Astrocyte (in vitro differentiated cells and primary cell): Measurements from ENCODE around the gene TMOD1. TPM values are rescaled to one million over a fixed set of nuclear protein-coding genes. Genes with fewer than 3 reads are reported as not detected.

Experiments used
- DNase-seq: peaks from one replicate; pipeline ENCODE4 v3.0.0-alpha.2; 2010; ENCODE audit warnings: low read depth
- FAIRE-seq: peaks from 2 replicates; lab custom pipeline; 2011; peaks lifted over from hg19 to GRCh38; lab: Jason Lieb, UNC
- H2AFZ ChIP-seq: 2 replicates; pipeline ENCODE4 v1.6.0; 2012; ENCODE audit warnings: low read depth, low read length, inconsistent platforms
- H3K27ac ChIP-seq: 2 replicates; pipeline ENCODE4 v1.5.1; 2011; ENCODE audit warnings: low read depth, low read length, inconsistent platforms
- H3K27me3 ChIP-seq: 2 replicates; pipeline ENCODE4 v1.6.0; 2011; ENCODE audit warnings: low read length, inconsistent platforms; ENCODE audit not compliant: insufficient read depth
- H3K36me3 ChIP-seq: 2 replicates; pipeline ENCODE4 v1.5.1; 2011; ENCODE audit warnings: low read length, inconsistent platforms; ENCODE audit not compliant: insufficient read depth
- H3K4me1 ChIP-seq: 2 replicates; pipeline ENCODE4 v1.5.1; 2011; ENCODE audit warnings: low read length, inconsistent platforms; ENCODE audit not compliant: insufficient read depth
- H3K4me2 ChIP-seq: 2 replicates; pipeline ENCODE4 v1.6.0; 2012; ENCODE audit warnings: low read length, inconsistent platforms
- H3K4me3 ChIP-seq: 2 replicates; pipeline ENCODE4 v1.5.1; 2011; ENCODE audit warnings: low read depth, mild to moderate bottlenecking, low read length, inconsistent platforms; ENCODE audit not compliant: insufficient read depth
- H3K79me2 ChIP-seq: 2 replicates; pipeline ENCODE4 v1.6.0; 2012; ENCODE audit warnings: mild to moderate bottlenecking, low read length, inconsistent platforms; ENCODE audit not compliant: insufficient read depth
- H3K9ac ChIP-seq: 2 replicates; pipeline ENCODE4 v1.6.0; 2012; ENCODE audit warnings: mild to moderate bottlenecking, low read length, inconsistent platforms
- H3K9me3 ChIP-seq: 2 replicates; pipeline ENCODE4 v1.5.1; 2012; ENCODE audit warnings: low read depth, mild to moderate bottlenecking, low read length, inconsistent platforms; ENCODE audit not compliant: insufficient read depth
- H4K20me1 ChIP-seq: 2 replicates; pipeline ENCODE4 v1.6.0; 2012; ENCODE audit warnings: low read length, inconsistent platforms; ENCODE audit not compliant: insufficient read depth
- H3K27ac Mint-ChIP-seq: one replicate; pipeline ENCODE4 v1.8.0; 2021; ENCODE audit warnings: mild to moderate bottlenecking, mixed read lengths; ENCODE audit not compliant: unreplicated experiment
- H3K27me3 Mint-ChIP-seq: one replicate; pipeline ENCODE4 v1.8.0; 2021; ENCODE audit warnings: low read depth, mixed read lengths; ENCODE audit not compliant: unreplicated experiment
- H3K36me3 Mint-ChIP-seq: one replicate; pipeline ENCODE4 v1.8.0; 2021; ENCODE audit warnings: low read depth, mixed read lengths; ENCODE audit not compliant: unreplicated experiment
- H3K4me1 Mint-ChIP-seq: one replicate; pipeline ENCODE4 v1.8.0; 2021; ENCODE audit warnings: low read depth, mixed read lengths; ENCODE audit not compliant: unreplicated experiment
- H3K4me3 Mint-ChIP-seq: one replicate; pipeline ENCODE4 v1.8.0; 2021; ENCODE audit warnings: mild to moderate bottlenecking, moderate library complexity, mixed read lengths; ENCODE audit not compliant: unreplicated experiment
- H3K9me3 Mint-ChIP-seq: one replicate; pipeline ENCODE4 v1.8.0; 2021; ENCODE audit warnings: mild to moderate bottlenecking, mixed read lengths; ENCODE audit not compliant: unreplicated experiment
- EZH2 ChIP-seq: IDR thresholded peaks from 2 replicates; pipeline ENCODE4 v1.6.1; 2012; ENCODE audit warnings: mild to moderate bottlenecking, low read length, inconsistent platforms; ENCODE audit not compliant: insufficient read depth
- total RNA-seq: library from RNA; stranded (reverse); gene quantifications from 2 replicates; pipeline ENCODE4 v1.2.1, GENCODE V29; 2021
- TF ChIP-seq, protein P1 (sequence below): IDR thresholded peaks from 2 replicates; pipeline ENCODE4 v1.5.1; 2011; ENCODE audit warnings: low read depth, mild to moderate bottlenecking, inconsistent platforms, low read length, moderate library complexity; ENCODE audit not compliant: insufficient read depth

The TMOD1 gene
- total RNA-seq, 1 donor from 2014 or later = 0.48 TPM

- H3K27ac ChIP-seq = no peak overlapping the region
- DNase-seq (no peak), FAIRE-seq (no peak)
- no peak overlapping the region for H3K9ac ChIP-seq
- no peaks in the 10 kb centered on the region for H3K27me3 ChIP-seq
- H3K4me2 ChIP-seq = no peak overlapping the region
- H3K9me3 ChIP-seq = no peaks in the 10 kb centered on the region
- Mint-ChIP-seq H3K4me1 (no peaks in the 10 kb centered on the region), H3K27ac (no peak overlapping the region), H3K36me3 (no peaks in the 10 kb centered on the region), H3K4me3 (no peak overlapping the region), H3K27me3 (peaks cover 14% of the 10 kb centered on the region), H3K9me3 (peaks cover 2% of the 10 kb centered on the region)
- H3K4me3 ChIP-seq = no peak overlapping the region
- no peaks in the 10 kb centered on the region for H3K36me3 ChIP-seq
- no peaks in the 10 kb centered on the region for H4K20me1 ChIP-seq
- no peak for TF ChIP-seq EZH2
- TF ChIP-seq, protein P1, sequence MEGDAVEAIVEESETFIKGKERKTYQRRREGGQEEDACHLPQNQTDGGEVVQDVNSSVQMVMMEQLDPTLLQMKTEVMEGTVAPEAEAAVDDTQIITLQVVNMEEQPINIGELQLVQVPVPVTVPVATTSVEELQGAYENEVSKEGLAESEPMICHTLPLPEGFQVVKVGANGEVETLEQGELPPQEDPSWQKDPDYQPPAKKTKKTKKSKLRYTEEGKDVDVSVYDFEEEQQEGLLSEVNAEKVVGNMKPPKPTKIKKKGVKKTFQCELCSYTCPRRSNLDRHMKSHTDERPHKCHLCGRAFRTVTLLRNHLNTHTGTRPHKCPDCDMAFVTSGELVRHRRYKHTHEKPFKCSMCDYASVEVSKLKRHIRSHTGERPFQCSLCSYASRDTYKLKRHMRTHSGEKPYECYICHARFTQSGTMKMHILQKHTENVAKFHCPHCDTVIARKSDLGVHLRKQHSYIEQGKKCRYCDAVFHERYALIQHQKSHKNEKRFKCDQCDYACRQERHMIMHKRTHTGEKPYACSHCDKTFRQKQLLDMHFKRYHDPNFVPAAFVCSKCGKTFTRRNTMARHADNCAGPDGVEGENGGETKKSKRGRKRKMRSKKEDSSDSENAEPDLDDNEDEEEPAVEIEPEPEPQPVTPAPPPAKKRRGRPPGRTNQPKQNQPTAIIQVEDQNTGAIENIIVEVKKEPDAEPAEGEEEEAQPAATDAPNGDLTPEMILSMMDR = no peak
- H2AFZ ChIP-seq = no peak overlapping the region
- H3K79me2 ChIP-seq = no peaks in the 10 kb centered on the region
- H3K4me1 ChIP-seq = no peaks in the 10 kb centered on the region
These were observed 42.1 kb downstream of the TMOD1 start for GRCh38 chr9:97543561-97543960.

- Histone ChIP-seq H4K20me1 (no peaks in the 10 kb centered on the region), H3K9ac (no peak overlapping the region), H3K79me2 (no peaks in the 10 kb centered on the region), H2AFZ (no peak overlapping the region), H3K27me3 (no peaks in the 10 kb centered on the region), H3K9me3 (no peaks in the 10 kb centered on the region), H3K27ac (no peak overlapping the region), H3K4me2 (no peak overlapping the region), H3K4me3 (no peak overlapping the region), H3K4me1 (no peaks in the 10 kb centered on the region), H3K36me3 (no peaks in the 10 kb centered on the region)
- Mint-ChIP-seq H3K4me1 (no peaks in the 10 kb centered on the region), H3K4me3 (no peak overlapping the region), H3K27ac (no peak overlapping the region), H3K9me3 (peaks cover 4% of the 10 kb centered on the region), H3K27me3 (peaks cover 14% of the 10 kb centered on the region), H3K36me3 (no peaks in the 10 kb centered on the region)
- FAIRE-seq = no peak
- no peak for DNase-seq
- no peak for TF ChIP-seq EZH2
- TF ChIP-seq, protein P1 = no peak
These were observed 44.0 kb downstream of the TMOD1 start for GRCh38 chr9:97545486-97545885.

DNA sequence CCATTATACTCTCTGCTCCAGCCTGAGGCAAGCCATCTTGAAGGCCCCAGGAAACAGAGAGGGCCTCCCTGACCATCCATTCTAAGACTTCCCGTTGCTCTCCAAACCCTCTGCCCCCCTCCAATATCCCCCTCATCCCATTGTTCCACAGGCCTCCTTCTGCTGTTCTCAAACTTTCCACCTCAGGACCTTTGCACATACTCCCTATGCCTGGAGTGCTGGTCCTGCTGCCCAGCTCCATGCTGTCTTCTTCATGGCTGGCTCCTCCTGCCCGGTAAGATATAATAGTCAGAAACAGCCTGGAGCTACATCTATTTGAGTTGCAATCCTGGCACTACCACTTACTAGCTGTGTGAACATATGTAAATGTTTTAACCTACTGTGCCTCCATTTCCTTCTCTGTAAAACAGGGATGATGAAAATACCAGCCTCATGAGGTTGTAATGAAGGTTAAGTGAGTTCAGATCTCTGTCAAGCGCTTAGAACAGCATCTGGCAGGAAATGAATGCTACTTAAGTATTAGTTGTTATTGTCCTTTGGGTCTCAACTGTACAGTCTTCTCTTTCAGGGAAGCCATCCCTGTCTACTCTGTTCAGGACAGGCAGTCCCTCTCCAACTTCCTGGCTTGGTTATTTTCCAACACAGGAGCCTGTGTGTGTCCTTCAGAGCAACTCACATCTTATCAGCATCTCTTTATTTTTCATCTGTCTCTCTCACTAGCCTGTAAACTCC lies 45.8 kb downstream of the TMOD1 start:
- H3K9ac ChIP-seq = no peak overlapping the region
- H3K9me3 Mint-ChIP-seq = peaks cover 4% of the 10 kb centered on the region
- H3K4me2 ChIP-seq = no peak overlapping the region
- no peak overlapping the region for H3K27ac ChIP-seq
- H3K27me3 Mint-ChIP-seq = peaks cover 18% of the 10 kb centered on the region
- H3K9me3 ChIP-seq = no peaks in the 10 kb centered on the region
- no peak overlapping the region for H3K4me3 ChIP-seq
- FAIRE-seq = no peak
- H3K27me3 ChIP-seq = no peaks in the 10 kb centered on the region
- H4K20me1 ChIP-seq = no peaks in the 10 kb centered on the region
- no peaks in the 10 kb centered on the region for H3K4me1 ChIP-seq
- H3K79me2 ChIP-seq = no peaks in the 10 kb centered on the region
- no peak overlapping the region for H3K27ac Mint-ChIP-seq
- DNase-seq = no peak
- no peaks in the 10 kb centered on the region for H3K4me1 Mint-ChIP-seq
- H2AFZ ChIP-seq = no peak overlapping the region
- TF ChIP-seq EZH2 = no peak
- TF ChIP-seq, protein P1 = no peak
- no peaks in the 10 kb centered on the region for H3K36me3 ChIP-seq
- H3K36me3 Mint-ChIP-seq = no peaks in the 10 kb centered on the region
- no peak overlapping the region for H3K4me3 Mint-ChIP-seq
